Liver (tissue), 9 donors: Measurements from ENCODE around the gene COL11A2. TPM values are rescaled to one million over a fixed set of nuclear protein-coding genes. Genes with fewer than 3 reads are reported as not detected.

ENCODE experiments used
- DNase-seq: peaks from one replicate; pipeline ENCODE4 v3.0.0-alpha.2; 2017; ENCODE audit warnings: low spot score
- H3K27ac ChIP-seq, 2 donors: one replicate each; pipeline ENCODE4 v1.7.0; 2013; ENCODE audit warnings: inconsistent platforms in 2 of 2, low read length in 2 of 2, control low read depth in 1 of 2, low read depth in 1 of 2, mild to moderate bottlenecking in 1 of 2
- H3K27me3 ChIP-seq, 4 donors: one replicate each; pipeline versions ENCODE4 v1.6.1 to v1.7.0; 2013; ENCODE audit warnings: low read length in 3 of 4, inconsistent platforms in 1 of 4, mild to moderate bottlenecking in 1 of 4, moderate library complexity in 1 of 4; ENCODE audit not compliant: control insufficient read depth in 4 of 4, insufficient read depth in 4 of 4
- H3K36me3 ChIP-seq, 4 donors: one replicate each; pipeline versions ENCODE4 v1.6.1 to v1.7.0; 2013; ENCODE audit warnings: low read length in 3 of 4, mild to moderate bottlenecking in 3 of 4, low read depth in 1 of 4, moderate library complexity in 1 of 4; ENCODE audit not compliant: control insufficient read depth in 4 of 4, insufficient read depth in 3 of 4
- H3K4me1 ChIP-seq, 4 donors: one replicate each; pipeline versions ENCODE4 v1.6.1 to v1.7.0; 2013; ENCODE audit warnings: low read length in 3 of 4, mild to moderate bottlenecking in 3 of 4, moderate library complexity in 1 of 4; ENCODE audit not compliant: control insufficient read depth in 4 of 4, insufficient read depth in 4 of 4
- H3K4me3 ChIP-seq, 3 donors: one replicate each; pipeline versions ENCODE4 v1.6.1 to v1.7.0; 2013; ENCODE audit warnings: low read length in 3 of 3, control low read depth in 1 of 3, low read depth in 1 of 3, mild to moderate bottlenecking in 1 of 3
- H3K9ac ChIP-seq, 2 donors: one replicate each; pipeline ENCODE4 v1.7.0; 2013; ENCODE audit warnings: low read length in 2 of 2, mild to moderate bottlenecking in 2 of 2, moderate library complexity in 2 of 2, control low read depth in 1 of 2, low read depth in 1 of 2
- H3K9me3 ChIP-seq, 4 donors: one replicate each; pipeline versions ENCODE4 v1.6.1 to v1.7.0; 2013; ENCODE audit warnings: low read length in 3 of 4; ENCODE audit not compliant: control insufficient read depth in 4 of 4
- EGR1 ChIP-seq, 2 donors: IDR thresholded peaks; 2 replicates each; pipeline ENCODE4 v1.6.1; 2016 to 2018; ENCODE audit warnings: antibody characterized with exemption in 2 of 2, low read depth in 2 of 2
- FOXA1 ChIP-seq: IDR thresholded peaks from 2 replicates; pipeline ENCODE4 v1.6.1; 2016; ENCODE audit warnings: antibody characterized with exemption
- FOXA2 ChIP-seq: IDR thresholded peaks from 2 replicates; pipeline ENCODE4 v1.6.1; 2016; ENCODE audit warnings: antibody characterized with exemption
- GABPA ChIP-seq, 2 donors: IDR thresholded peaks in 1 of 2; conservative IDR thresholded peaks in 1 of 2; 2 replicates each; pipeline ENCODE4 v1.6.1; 2016; ENCODE audit warnings: antibody characterized with exemption in 2 of 2, mild to moderate bottlenecking in 1 of 2, moderate library complexity in 1 of 2
- HNF4A ChIP-seq, 2 donors: conservative IDR thresholded peaks; 2 replicates each; pipeline ENCODE4 v1.6.1; 2016; ENCODE audit warnings: antibody characterized with exemption in 2 of 2, mild to moderate bottlenecking in 2 of 2
- HNF4G ChIP-seq: IDR thresholded peaks from 2 replicates; pipeline ENCODE4 v1.6.1; 2016; ENCODE audit warnings: antibody characterized with exemption
- JUND ChIP-seq, 2 donors: IDR thresholded peaks; 2 replicates each; pipeline ENCODE4 v1.6.1; 2016; ENCODE audit warnings: antibody characterized with exemption in 2 of 2
- NR2F2 ChIP-seq: IDR thresholded peaks from 2 replicates; pipeline ENCODE4 v1.6.1; 2016; ENCODE audit warnings: antibody characterized with exemption
- RAD21 ChIP-seq, 2 donors: IDR thresholded peaks; 2 replicates each; pipeline ENCODE4 v1.6.1; 2016; ENCODE audit warnings: antibody characterized with exemption in 2 of 2, mild to moderate bottlenecking in 2 of 2
- RXRA ChIP-seq, 2 donors: IDR thresholded peaks; 2 replicates each; pipeline ENCODE4 v1.6.1; 2017 to 2018; ENCODE audit warnings: antibody characterized with exemption in 2 of 2, mild to moderate bottlenecking in 1 of 2
- SP1 ChIP-seq: IDR thresholded peaks from 2 replicates; pipeline ENCODE4 v1.6.1; 2018; ENCODE audit warnings: antibody characterized with exemption, mild to moderate bottlenecking
- TAF1 ChIP-seq: conservative IDR thresholded peaks from 2 replicates; pipeline ENCODE4 v1.6.1; 2016; ENCODE audit warnings: antibody characterized with exemption, mild to moderate bottlenecking
- YY1 ChIP-seq: IDR thresholded peaks from 2 replicates; pipeline ENCODE4 v1.6.1; 2016; ENCODE audit warnings: antibody characterized with exemption, mild to moderate bottlenecking
- WGBS: extraction: QIAGEN DNeasy Blood & Tissue Kit; methylation state at CpG from one replicate; pipeline ENCODE4 v1.1.7; 2013; 5-methylcytosine and 5-hydroxymethylcytosine counted together
- polyA plus RNA-seq, 2 donors: library from polyadenylated mRNA; stranded (reverse) in 1 of 2; unstranded in 1 of 2; fragments of 200-250 nt in 1 of 2; fragments of >200 nt in 1 of 2; fragmentation: Nextera tagmentation in 1 of 2; extraction: Ambion mirVana in 1 of 2; gene quantifications; one replicate each; pipeline versions ENCODE4 v1.2.1 to v1.2.3, GENCODE V29; 2013 to 2015
- total RNA-seq, 2 donors: library from RNA; depleted of rRNA; stranded (reverse); fragments of >200 nt; gene quantifications; one replicate each; pipeline ENCODE4 v1.2.3, GENCODE V29; 2014
- TF ChIP-seq, protein P1 (sequence below): IDR thresholded peaks from 2 replicates; pipeline ENCODE4 v1.6.1; 2016; ENCODE audit warnings: antibody characterized with exemption, mild to moderate bottlenecking
- TF ChIP-seq, protein P2 (sequence below): fragments of 150-350 bp; IDR thresholded peaks from 2 replicates; pipeline ENCODE4 v1.5.1; 2017; ENCODE audit warnings: improper control_type of control experiment, low read depth, low read length; ENCODE audit not compliant: missing input control
- TF ChIP-seq, protein P3 (sequence below): IDR thresholded peaks from 2 replicates; pipeline ENCODE4 v1.6.1; 2016; ENCODE audit warnings: antibody characterized with exemption
- TF ChIP-seq, protein P4 (sequence below): IDR thresholded peaks from 2 replicates; pipeline ENCODE4 v1.6.1; 2016; ENCODE audit warnings: antibody characterized with exemption
- donor health status: healthy.
- donor health status: healthy.
- donor health status: healthy.
- donor health status: healthy.
- donor health status: healthy.

COL11A2 gene
- total and polyA plus RNA-seq, 4 donors, result 0.15 to 0.59 (median 0.27) TPM

DNA sequence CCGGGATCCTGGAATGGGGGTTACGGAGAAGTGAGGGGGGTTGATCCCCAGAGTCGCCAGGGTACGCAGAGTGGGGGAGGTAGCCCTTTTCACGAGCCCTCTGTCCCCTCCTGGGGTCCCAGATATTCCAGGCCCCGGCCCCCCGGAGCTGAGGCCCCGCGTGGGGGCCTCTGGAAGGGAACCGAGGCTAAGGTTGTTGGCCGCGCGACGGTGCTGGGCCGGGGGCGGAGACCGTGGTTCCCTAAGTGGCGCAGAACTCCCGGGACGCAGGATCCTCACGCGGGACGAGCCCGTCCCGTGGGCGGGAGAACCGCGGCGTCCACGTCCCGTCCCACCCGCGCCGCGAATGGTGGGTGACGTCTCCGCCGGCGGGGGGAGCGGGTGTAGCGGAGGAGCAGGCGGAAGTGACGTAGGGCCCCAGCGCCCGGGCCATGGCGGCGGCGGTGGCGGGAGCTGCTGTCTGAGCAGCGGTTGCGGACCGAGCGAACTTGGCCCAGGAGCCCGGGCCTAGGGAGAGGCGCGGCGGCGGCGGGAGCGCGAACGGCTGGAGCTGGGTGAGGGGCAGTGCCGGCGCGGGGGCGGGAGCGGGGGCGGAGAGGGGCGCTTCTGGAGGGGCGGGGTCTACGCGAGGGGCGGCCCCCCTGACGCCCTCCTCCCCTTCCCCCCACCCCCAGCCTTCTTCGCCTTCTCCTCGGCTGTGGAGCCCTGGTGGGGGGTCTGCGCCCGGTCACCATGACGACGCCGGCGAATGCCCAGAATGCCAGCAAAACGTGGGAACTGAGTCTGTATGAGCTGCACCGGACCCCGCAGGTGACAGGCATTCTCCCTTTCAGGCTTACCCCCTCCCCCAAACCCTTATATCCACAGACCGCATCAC is 16.1 kb upstream of the COL11A2 start, which contains the start of gene RING1:
RING1 (plus strand) TSS at position 410 of the 877 bp plus-strand sequence; CDS start at position 733, 323 bp downstream.
- TF ChIP-seq HNF4G, result no peak
- TF ChIP-seq GABPA (IDR thresholded peaks at IDR 0.05 in 1 of 2, conservative IDR thresholded peaks at IDR 0.05 in 1 of 2), result peak; percentile 59 to 88
- no peak for TF ChIP-seq NR2F2
- TF ChIP-seq JUND (IDR thresholded peaks at IDR 0.05), result no peak
- TF ChIP-seq TAF1, result no peak
- TF ChIP-seq FOXA1, result no peak
- TF ChIP-seq, protein P1, sequence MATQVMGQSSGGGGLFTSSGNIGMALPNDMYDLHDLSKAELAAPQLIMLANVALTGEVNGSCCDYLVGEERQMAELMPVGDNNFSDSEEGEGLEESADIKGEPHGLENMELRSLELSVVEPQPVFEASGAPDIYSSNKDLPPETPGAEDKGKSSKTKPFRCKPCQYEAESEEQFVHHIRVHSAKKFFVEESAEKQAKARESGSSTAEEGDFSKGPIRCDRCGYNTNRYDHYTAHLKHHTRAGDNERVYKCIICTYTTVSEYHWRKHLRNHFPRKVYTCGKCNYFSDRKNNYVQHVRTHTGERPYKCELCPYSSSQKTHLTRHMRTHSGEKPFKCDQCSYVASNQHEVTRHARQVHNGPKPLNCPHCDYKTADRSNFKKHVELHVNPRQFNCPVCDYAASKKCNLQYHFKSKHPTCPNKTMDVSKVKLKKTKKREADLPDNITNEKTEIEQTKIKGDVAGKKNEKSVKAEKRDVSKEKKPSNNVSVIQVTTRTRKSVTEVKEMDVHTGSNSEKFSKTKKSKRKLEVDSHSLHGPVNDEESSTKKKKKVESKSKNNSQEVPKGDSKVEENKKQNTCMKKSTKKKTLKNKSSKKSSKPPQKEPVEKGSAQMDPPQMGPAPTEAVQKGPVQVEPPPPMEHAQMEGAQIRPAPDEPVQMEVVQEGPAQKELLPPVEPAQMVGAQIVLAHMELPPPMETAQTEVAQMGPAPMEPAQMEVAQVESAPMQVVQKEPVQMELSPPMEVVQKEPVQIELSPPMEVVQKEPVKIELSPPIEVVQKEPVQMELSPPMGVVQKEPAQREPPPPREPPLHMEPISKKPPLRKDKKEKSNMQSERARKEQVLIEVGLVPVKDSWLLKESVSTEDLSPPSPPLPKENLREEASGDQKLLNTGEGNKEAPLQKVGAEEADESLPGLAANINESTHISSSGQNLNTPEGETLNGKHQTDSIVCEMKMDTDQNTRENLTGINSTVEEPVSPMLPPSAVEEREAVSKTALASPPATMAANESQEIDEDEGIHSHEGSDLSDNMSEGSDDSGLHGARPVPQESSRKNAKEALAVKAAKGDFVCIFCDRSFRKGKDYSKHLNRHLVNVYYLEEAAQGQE, result peak; percentile 51
- no peak for TF ChIP-seq FOXA2
- TF ChIP-seq EGR1 (IDR thresholded peaks at IDR 0.05; ENCODE audit: low read depth in 2 of 2), result peak in 1 of 2 donors; percentile 21
- TF ChIP-seq, protein P2, sequence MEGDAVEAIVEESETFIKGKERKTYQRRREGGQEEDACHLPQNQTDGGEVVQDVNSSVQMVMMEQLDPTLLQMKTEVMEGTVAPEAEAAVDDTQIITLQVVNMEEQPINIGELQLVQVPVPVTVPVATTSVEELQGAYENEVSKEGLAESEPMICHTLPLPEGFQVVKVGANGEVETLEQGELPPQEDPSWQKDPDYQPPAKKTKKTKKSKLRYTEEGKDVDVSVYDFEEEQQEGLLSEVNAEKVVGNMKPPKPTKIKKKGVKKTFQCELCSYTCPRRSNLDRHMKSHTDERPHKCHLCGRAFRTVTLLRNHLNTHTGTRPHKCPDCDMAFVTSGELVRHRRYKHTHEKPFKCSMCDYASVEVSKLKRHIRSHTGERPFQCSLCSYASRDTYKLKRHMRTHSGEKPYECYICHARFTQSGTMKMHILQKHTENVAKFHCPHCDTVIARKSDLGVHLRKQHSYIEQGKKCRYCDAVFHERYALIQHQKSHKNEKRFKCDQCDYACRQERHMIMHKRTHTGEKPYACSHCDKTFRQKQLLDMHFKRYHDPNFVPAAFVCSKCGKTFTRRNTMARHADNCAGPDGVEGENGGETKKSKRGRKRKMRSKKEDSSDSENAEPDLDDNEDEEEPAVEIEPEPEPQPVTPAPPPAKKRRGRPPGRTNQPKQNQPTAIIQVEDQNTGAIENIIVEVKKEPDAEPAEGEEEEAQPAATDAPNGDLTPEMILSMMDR, result no peak
- TF ChIP-seq, protein P3, sequence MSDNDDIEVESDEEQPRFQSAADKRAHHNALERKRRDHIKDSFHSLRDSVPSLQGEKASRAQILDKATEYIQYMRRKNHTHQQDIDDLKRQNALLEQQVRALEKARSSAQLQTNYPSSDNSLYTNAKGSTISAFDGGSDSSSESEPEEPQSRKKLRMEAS, result no peak
- TF ChIP-seq, protein P4, sequence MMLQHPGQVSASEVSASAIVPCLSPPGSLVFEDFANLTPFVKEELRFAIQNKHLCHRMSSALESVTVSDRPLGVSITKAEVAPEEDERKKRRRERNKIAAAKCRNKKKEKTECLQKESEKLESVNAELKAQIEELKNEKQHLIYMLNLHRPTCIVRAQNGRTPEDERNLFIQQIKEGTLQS, result no peak
- TF ChIP-seq YY1, result peak; percentile 60
- no peak for TF ChIP-seq RAD21 (IDR thresholded peaks at IDR 0.05)
- TF ChIP-seq RXRA (IDR thresholded peaks at IDR 0.05), result no peak
- TF ChIP-seq SP1, result no peak
- TF ChIP-seq HNF4A (conservative IDR thresholded peaks at IDR 0.05), result no peak
- Histone ChIP-seq H3K9ac (peak within 1 kb of the TSS; percentile 95 to 96), H3K9me3 (no peaks in the 10 kb centered on the region), H3K4me1 (peaks cover 7 to 45% (median 28%) of the 10 kb centered on the region in 4 donors), H3K4me3 (peak within 1 kb of the TSS; percentile 68 to 84 (median 80)), H3K27ac (peak within 1 kb of the TSS; percentile 93 to 94), H3K27me3 (no peaks in the 10 kb centered on the region), H3K36me3 (peaks cover 0 to 22% (median 9%) of the 10 kb centered on the region in 4 donors)
- DNase-seq, result peak; percentile 86
- under 1% methylated on average over 86 of the region's 86 CpGs for WGBS
